Measurements from ENCODE around the gene MPLKIP. TPM values are rescaled to one million over a fixed set of nuclear protein-coding genes. Genes with fewer than 3 reads are reported as not detected.
"Not testable (repeated sequence)": the region's sequence is repeated elsewhere in the genome, so short reads cannot be mapped to it uniquely, and the experiment has no call there.

The MPLKIP gene
- 10 to 100 TPM; 19.8 to 28.1 (median 22.5) TPM for polyA plus RNA-seq (ENCODE audit: insufficient read length in 10 of 10)
- long read RNA-seq, donor 1, full-length matches to known transcripts, result 19 of 19 reads
- long read RNA-seq, donor 1, partial matches to known transcripts, result 0 of 19 reads
- long read RNA-seq, donor 1, other reads (novel, unspliced or antisense), result 0 of 19 reads
- long read RNA-seq, donor 2, full-length matches to known transcripts, result 19 of 19 reads
- long read RNA-seq, donor 2, partial matches to known transcripts, result 0 of 19 reads
- long read RNA-seq, donor 2, other reads (novel, unspliced or antisense), result 0 of 19 reads
- long read RNA-seq, donor 3, result 0 reads
- long read RNA-seq, donor 4, full-length matches to known transcripts, result 22 of 22 reads
- long read RNA-seq, donor 4, partial matches to known transcripts, result 0 of 22 reads
- long read RNA-seq, donor 4, other reads (novel, unspliced or antisense), result 0 of 22 reads
- long read RNA-seq, donor 5, full-length matches to known transcripts, result 23 of 23 reads
- long read RNA-seq, donor 5, partial matches to known transcripts, result 0 of 23 reads
- long read RNA-seq, donor 5, other reads (novel, unspliced or antisense), result 0 of 23 reads
- long read RNA-seq, donor 6, full-length matches to known transcripts, result 16 of 16 reads
- long read RNA-seq, donor 6, partial matches to known transcripts, result 0 of 16 reads
- long read RNA-seq, donor 6, other reads (novel, unspliced or antisense), result 0 of 16 reads
- long read RNA-seq, donor 7, full-length matches to known transcripts, result 11 of 16 reads
- long read RNA-seq, donor 7, partial matches to known transcripts, result 5 of 16 reads
- long read RNA-seq, donor 7, other reads (novel, unspliced or antisense), result 0 of 16 reads
- long read RNA-seq, donor 8, full-length matches to known transcripts, result 22 of 22 reads
- long read RNA-seq, donor 8, partial matches to known transcripts, result 0 of 22 reads
- long read RNA-seq, donor 8, other reads (novel, unspliced or antisense), result 0 of 22 reads
- long read RNA-seq, donor 9, full-length matches to known transcripts, result 2 of 2 reads
- long read RNA-seq, donor 9, partial matches to known transcripts, result 0 of 2 reads
- long read RNA-seq, donor 9, other reads (novel, unspliced or antisense), result 0 of 2 reads

DNA sequence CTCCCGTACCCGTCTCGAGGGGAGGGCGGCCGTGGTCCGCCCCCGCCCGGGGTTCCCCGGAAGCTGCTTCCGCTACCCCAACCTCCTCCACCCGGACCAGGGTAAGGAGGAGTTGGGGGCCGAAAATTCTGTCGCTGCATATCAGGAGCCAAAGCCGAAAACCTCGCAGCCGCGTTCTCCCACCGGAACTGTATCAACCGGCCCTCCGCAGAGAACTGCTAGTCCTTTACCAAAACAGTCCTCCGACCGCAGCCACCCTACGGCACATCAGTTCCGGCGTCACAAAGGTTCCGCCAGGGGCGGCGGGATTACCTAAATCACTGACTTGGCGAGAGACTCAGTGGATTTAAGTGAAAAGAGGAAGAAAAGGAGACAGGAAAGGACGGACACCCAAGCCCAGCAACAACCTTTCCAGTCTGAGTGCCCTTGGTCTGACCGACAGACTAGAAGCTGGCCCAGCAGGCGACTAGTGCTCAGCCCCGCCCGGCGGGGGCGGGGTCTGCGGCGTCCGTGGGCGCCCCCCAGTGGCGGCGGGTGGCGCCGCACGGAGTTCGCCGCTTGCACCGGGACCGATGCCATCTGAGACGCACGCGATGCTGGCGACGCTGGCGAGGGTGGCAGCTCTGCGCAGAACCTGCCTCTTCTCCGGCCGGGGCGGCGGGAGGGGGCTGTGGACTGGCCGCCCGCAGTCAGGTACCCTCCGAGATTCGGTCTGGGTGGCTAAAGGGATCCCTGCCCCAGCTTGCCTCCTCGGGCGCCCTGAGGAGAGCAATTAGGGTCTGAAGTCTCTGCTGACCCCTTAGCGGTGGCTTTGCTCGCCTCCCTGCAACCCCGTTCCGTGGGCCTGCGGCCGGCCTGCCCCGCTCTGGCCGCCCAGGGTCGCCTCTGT is at the start of gene MPLKIP, which contains the start of gene SUGCT:
MPLKIP (minus strand) TSS at position 195 of the 889 bp plus-strand sequence; CDS start at position 140, 55 bp downstream.
SUGCT (plus strand) TSS at position 578 of the 889 bp plus-strand sequence.
- DNase-seq, result peak; percentile 89 to 97 (median 96)

- no peak for DNase-seq
Observed at GRCh38 chr7:40182452-40182851, 48.0 kb upstream of the MPLKIP start.

GRCh38 chr7:40177071-40177470 is 42.6 kb upstream of the MPLKIP start:
- DNase-seq, result no peak

GRCh38 chr7:40175725-40176510 is 41.5 kb upstream of the MPLKIP start:
- DNase-seq, result peak in 1 of 3 donors; percentile 16

- DNase-seq, result not testable (repeated sequence)
Observed at GRCh38 chr7:40175256-40175655, 40.8 kb upstream of the MPLKIP start.

DNA sequence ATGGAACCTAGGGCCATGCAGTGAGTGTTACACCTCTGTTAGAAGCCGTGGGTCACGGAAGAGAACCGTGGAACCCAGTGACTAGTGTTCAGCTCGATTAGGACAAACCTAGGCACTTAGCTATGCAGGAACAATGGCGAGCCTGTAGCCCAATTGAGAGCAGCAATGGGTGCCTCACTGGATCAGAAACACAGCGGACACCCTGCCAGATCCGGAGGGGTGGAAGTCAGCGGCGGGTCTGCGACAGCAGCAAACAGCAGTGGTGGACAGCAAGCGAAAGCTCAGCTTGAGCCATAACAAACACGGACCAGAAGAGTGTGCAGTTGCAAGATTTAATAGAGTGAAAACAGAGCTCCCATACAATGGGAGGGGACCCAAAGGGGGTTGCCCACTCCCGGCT is 38.7 kb upstream of the MPLKIP start:
- DNase-seq, result not testable (repeated sequence)

DNA sequence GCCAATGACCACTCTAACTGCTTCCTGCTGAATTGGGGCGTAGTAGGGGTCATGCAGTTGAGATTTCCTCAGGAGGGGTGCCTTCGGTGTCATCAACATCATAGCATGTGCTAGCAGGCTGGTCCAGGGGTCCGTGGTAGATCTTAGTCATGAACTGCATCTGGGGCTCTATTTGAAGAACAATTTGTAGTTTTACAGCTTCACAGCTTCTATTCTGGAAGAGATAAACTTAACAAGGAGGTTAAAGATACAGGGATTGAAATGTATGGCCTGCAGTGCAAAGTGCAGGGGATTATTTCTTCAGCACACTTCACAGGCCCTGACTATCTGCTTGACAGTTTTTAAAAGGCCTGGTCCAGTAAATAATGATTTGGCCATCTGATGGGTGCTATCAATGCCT is 33.8 kb upstream of the MPLKIP start:
- DNase-seq, result not testable (repeated sequence)

- DNase-seq, result no peak
Observed at GRCh38 chr7:40167291-40167690, 32.9 kb upstream of the MPLKIP start.

DNA sequence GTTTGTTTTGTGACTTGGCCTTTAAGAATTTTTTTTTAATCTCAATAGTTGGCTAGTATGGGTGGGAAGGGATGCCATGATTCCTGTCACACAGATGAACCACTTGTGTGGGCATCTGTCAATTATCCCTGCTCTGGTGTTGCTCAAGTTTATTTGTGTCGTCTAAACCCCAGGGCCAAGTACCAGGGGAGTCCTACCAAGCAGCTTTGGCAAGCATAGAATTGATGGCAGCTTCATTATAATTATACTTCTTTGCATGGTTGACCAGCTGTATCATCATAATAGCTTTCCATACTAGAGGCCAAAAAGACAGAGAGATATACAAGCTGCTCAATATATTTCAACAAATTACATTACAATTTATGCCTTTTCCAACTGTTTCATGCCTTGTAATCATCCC is 30.8 kb upstream of the MPLKIP start:
- DNase-seq, result no peak

DNA sequence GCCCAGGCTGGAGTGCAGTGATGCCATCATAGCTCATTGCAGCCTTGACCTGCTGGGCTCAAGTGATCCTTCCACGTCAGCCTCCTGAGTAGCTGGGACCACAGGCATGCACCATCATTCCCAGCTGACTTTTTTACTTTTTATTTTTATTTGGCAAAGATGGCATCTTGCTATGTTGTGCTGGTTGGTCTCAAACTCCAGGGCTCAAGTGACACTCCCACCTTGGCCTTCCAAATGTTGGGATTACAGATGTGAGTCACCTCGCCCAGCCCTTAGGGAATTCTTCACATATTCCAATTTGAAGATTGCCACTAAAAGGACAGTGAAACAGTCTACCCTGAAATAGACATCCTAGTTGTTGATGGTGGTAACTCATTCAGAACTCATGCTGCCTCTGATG is 28.1 kb upstream of the MPLKIP start:
- no peak for DNase-seq

DNA sequence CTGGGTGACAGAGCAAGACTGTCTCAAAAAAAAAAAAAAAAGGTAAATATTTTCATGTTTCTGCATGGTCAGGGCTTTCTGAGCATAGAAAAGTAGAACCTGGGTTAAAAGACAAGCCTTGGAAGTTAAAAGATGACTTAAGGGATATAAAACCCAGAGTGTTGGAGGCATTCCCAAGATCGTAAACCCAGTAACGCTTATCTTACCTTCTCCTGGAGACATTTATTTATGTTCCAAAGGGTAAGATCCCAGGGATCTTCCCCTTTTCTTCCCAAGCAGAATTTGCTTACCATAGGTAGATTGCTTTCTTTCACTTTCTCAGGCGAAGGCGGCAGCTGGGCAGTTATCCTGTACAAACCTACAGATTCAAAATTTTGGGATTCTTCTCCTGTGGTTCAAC is 22.6 kb upstream of the MPLKIP start:
- DNase-seq, result no peak

DNA sequence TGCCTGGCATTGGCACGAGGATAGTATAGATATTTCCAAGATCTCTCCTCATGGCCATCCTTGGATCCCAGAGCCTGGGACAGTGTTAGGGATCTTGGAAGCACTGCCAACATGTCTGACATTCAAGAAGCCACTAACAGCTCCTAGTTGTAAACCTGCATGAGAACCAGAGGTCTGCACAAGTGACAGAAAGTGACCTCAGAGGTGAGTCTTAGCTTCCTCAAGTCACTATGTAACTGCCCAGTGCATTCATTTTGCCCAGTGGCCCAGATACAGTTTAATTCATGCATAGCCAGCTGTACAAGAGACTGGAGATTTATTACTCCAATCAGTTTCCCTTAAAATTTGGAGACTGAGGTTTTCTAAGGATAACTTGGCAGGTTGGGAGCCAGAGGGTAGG is 17.1 kb upstream of the MPLKIP start:
- DNase-seq, result no peak

GRCh38 chr7:40148671-40149070 is 14.2 kb upstream of the MPLKIP start:
- DNase-seq, result no peak

DNA sequence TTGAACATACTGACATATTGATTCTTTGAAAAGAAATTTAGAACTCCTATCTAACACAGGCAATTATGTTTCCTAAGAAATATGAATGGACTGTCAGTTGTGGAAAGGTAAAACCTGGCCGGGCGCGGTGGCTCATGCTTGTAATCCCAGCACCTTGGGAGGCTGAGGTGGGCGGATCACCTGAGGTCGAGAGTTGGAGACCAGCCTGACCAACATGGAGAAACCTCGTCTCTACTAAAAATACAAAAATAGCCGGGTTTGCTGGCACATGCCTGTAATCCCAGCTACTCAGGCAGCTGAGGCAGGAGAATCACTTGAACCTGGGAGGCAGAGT is 13.8 kb upstream of the MPLKIP start:
- DNase-seq, result not testable (repeated sequence)

DNA sequence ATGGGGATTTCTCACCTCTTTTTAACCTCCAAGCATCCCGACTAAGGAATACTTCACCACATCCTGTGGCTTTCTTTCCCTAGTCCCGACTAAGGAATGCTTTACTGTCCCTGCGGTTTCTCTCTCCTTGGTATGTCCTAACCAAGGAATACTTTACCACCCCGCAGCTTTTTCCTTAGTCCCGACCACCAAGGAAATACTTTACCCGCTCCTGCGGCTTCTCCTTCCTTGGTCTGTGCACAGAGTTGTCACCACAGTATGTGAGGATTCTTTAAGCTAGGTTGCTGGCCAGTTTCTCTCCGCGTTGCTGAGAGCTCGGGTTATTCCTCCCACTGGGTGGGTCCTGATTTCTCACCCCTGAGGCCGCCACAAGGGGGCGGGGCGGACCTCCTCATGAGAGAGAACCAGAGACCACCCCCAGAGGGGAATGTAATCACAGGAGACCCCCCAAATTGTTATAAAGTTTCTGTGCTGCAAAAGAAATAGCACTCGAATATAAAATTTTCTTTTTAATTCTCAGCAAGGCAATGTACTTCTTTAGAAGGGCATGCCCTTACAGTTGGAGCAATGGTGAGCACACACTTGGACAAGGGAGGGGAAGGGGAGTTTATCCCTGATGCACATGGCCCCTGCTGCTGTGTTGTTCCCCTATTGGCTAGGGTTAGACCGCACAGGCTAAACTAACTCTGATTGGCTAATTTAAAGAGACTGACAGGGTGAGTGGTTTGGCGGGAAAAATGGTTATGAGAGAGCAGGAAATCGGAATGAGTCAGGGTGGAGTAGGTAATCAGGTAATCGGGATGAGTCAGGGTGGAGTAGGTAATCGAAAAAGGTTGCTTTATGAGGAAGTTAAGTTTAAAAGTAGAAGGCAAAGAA is 13.2 kb upstream of the MPLKIP start:
- DNase-seq, result no peak

DNA sequence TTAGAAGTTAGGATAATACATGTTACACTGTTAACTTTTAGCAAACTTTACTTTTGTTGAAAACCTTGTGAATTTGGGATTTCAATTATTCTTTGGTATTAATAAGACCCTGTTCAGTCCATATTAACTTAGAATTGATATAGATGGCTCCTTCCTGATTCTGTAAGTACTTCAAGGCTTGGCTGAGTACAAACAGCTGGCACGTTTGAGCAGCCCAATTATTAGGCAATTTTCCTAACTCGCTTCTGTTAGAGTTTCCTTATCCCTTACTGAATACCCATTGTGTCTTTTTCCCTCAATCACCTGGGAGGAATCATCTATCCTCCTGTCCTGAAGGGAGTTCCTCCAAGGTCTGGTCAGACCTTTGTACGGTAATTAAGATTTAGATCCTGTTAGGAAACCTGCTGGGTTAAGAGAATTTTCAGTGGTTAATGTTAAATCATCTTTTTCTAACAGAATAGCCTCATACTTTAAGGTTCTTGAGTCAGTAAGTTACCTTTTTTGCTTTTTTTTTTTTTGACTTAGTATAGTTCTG is 11.2 kb upstream of the MPLKIP start:
- DNase-seq, result not testable (repeated sequence)

DNA sequence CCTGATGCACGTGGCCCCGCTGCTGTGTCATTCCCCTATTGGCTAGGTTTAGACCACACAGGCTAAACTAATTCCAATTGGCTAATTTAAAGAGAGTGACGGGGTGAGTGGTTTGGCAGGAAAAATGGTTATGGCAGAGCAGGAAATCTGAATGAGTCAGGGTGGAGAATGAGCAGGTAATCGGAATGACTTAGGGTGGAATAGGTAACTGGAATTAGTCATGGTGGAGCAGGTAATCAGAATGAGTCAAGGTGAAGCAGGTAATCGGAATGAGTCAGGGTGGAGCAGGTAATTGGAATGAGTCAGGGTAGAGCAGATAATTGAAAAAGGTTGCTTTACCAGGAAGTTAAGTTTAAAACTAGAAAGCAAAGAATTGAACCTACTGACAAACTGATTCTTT is 7.5 kb upstream of the MPLKIP start:
- not testable (repeated sequence) for DNase-seq

DNA sequence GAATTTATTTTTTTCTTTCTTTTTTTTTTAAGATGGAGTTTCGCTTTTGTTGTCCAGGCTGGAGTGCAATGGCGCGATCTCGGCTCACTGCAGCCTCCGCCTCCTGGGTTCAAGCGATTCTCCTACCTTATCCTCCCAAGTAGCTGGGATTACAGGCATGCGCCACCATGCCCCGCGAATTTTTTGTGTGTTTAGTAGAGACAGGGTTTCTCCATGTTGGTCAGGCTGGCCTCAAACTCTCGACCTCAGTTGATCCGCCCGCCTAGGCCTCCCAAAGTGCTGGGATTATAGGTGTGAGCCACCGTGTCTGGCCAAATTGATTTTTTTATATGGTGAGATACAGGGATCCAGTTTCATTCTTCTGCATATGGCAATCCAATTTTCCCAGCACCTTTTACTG is 5.5 kb upstream of the MPLKIP start:
- not testable (repeated sequence) for DNase-seq

GRCh38 chr7:40138973-40139372 is 4.6 kb upstream of the MPLKIP start:
- DNase-seq, result no peak

Measured in muscle of back (tissue), 13 donors.